Bronchial epithelial cell (primary cell): Measurements from ENCODE around the gene BRIP1. TPM values are rescaled to one million over a fixed set of nuclear protein-coding genes. Genes with fewer than 3 reads are reported as not detected.

Experiments
- DNase-seq: peaks from one replicate; pipeline ENCODE4 v3.0.0-alpha.2; 2010; ENCODE audit warnings: low read depth
- FAIRE-seq: peaks from 2 replicates; lab custom pipeline; 2011; peaks lifted over from hg19 to GRCh38; lab: Jason Lieb, UNC
- H3K27me3 ChIP-seq: 2 replicates; pipeline ENCODE4 v1.5.1; 2011; ENCODE audit warnings: low read length; ENCODE audit not compliant: control insufficient read depth, insufficient read depth
- H3K36me3 ChIP-seq: 2 replicates; pipeline ENCODE4 v1.5.1; 2011; ENCODE audit warnings: low read length; ENCODE audit not compliant: control insufficient read depth, insufficient read depth
- H3K4me3 ChIP-seq: 2 replicates; pipeline ENCODE4 v1.5.1; 2011; ENCODE audit warnings: mild to moderate bottlenecking, low read depth, low read length, control low read depth
- CTCF ChIP-seq: IDR thresholded peaks from 2 replicates; pipeline ENCODE4 v1.5.1; 2011; ENCODE audit warnings: mild to moderate bottlenecking, moderate library complexity, low read length, control low read depth, inconsistent platforms; ENCODE audit not compliant: insufficient read depth, severe bottlenecking
- total RNA-seq: library from RNA; depleted of rRNA; stranded (reverse); fragments of >200 nt; gene quantifications from 2 replicates; pipeline ENCODE4 v1.2.1, GENCODE V29; 2014

BRIP1 gene
- total RNA-seq, 1 donor from 2014 or later, result 1.1 TPM

GRCh38 chr17:61878984-61879612, 15.8 kb upstream of the BRIP1 start:
- Histone ChIP-seq H3K27me3 (no peaks in the 10 kb centered on the region), H3K36me3 (peaks cover 4% of the 10 kb centered on the region), H3K4me3 (no peak overlapping the region)
- DNase-seq (no peak), FAIRE-seq (no peak)
- TF ChIP-seq CTCF, result no peak

- no peak for DNase-seq
- FAIRE-seq, result no peak
- peaks cover 5% of the 10 kb centered on the region for H3K36me3 ChIP-seq
- H3K4me3 ChIP-seq, result no peak overlapping the region
- no peak for TF ChIP-seq CTCF
- no peaks in the 10 kb centered on the region for H3K27me3 ChIP-seq
Observed at GRCh38 chr17:61878520-61878919, 15.2 kb upstream of the BRIP1 start.

GRCh38 chr17:61877837-61878236, 14.5 kb upstream of the BRIP1 start:
- Histone ChIP-seq H3K36me3 (peaks cover 3% of the 10 kb centered on the region), H3K4me3 (no peak overlapping the region), H3K27me3 (no peaks in the 10 kb centered on the region)
- TF ChIP-seq CTCF, result no peak
- FAIRE-seq, result no peak
- no peak for DNase-seq

GRCh38 chr17:61875804-61876203, 12.5 kb upstream of the BRIP1 start:
- peaks cover 3% of the 10 kb centered on the region for H3K36me3 ChIP-seq
- FAIRE-seq (no peak), DNase-seq (no peak)
- TF ChIP-seq CTCF, result no peak
- H3K4me3 ChIP-seq, result no peak overlapping the region
- H3K27me3 ChIP-seq, result no peaks in the 10 kb centered on the region

GRCh38 chr17:61875285-61875684, 12.0 kb upstream of the BRIP1 start:
- Histone ChIP-seq H3K36me3 (peaks cover 3% of the 10 kb centered on the region), H3K4me3 (no peak overlapping the region), H3K27me3 (no peaks in the 10 kb centered on the region)
- DNase-seq (no peak), FAIRE-seq (no peak)
- TF ChIP-seq CTCF, result no peak

- Histone ChIP-seq H3K27me3 (no peaks in the 10 kb centered on the region), H3K36me3 (peaks cover 4% of the 10 kb centered on the region), H3K4me3 (no peak overlapping the region)
- no peak for FAIRE-seq
- no peak for TF ChIP-seq CTCF
- DNase-seq, result no peak
Observed at GRCh38 chr17:61874075-61874474, 10.7 kb upstream of the BRIP1 start.
